Peyer's patch (tissue), 4 donors: Measurements from ENCODE around the gene NAT16. TPM values are rescaled to one million over a fixed set of nuclear protein-coding genes. Genes with fewer than 3 reads are reported as not detected.

Source experiments
- DNase-seq, 3 donors: peaks; one replicate each; pipeline ENCODE4 v3.0.0-alpha.2; 2017 to 2019
- H3K27ac ChIP-seq, 4 donors: fragments of 200-600 bp; sonication (generic); one replicate each; pipeline ENCODE4 v1.5.1; 2016 to 2019
- H3K27me3 ChIP-seq, 2 donors: fragments of 200-600 bp; sonication (generic); one replicate each; pipeline ENCODE4 v1.5.1; 2019
- H3K36me3 ChIP-seq, 3 donors: fragments of 200-600 bp; sonication (generic); one replicate each; pipeline ENCODE4 v1.5.1; 2016 to 2019
- H3K4me1 ChIP-seq, 4 donors: fragments of 200-600 bp; sonication (generic); one replicate each; pipeline ENCODE4 v1.5.1; 2016 to 2019
- H3K4me3 ChIP-seq, 4 donors: fragments of 200-600 bp; sonication (generic); 1 replicate in 3 of 4; 2 replicates in 1 of 4; pipeline ENCODE4 v1.5.1; 2016 to 2019; ENCODE audit warnings: mild to moderate bottlenecking in 1 of 4
- H3K9me3 ChIP-seq, 4 donors: fragments of 200-600 bp; sonication (generic); one replicate each; pipeline ENCODE4 v1.5.1; 2016 to 2019; ENCODE audit warnings: mild to moderate bottlenecking in 1 of 4
- POLR2A ChIP-seq, 2 donors: fragments of 450-650 bp; IDR thresholded peaks; one replicate each; pipeline ENCODE4 v1.5.1; 2017; ENCODE audit warnings: antibody characterized with exemption in 2 of 2, mild to moderate bottlenecking in 2 of 2, moderate library complexity in 2 of 2
- total RNA-seq, 4 donors: library from RNA; depleted of rRNA; stranded (reverse); fragments of >200 nt; gene quantifications; one replicate each; pipeline ENCODE4 v1.1.0, GENCODE V29; 2016
- TF ChIP-seq, protein P1 (sequence below), 6 experiments: fragments of 450-650 bp in 4 of 6; fragments of 200-600 bp in 2 of 6; sonication (generic) in 1 of 6; IDR thresholded peaks; one replicate each; pipeline ENCODE4 v1.5.1; 2017 to 2019; ENCODE audit warnings: antibody characterized with exemption in 6 of 6, mild to moderate bottlenecking in 3 of 6, moderate library complexity in 1 of 6

Gene NAT16
- total RNA-seq, 4 donors from 2014 or later = 1.0 TPM; not detected in 3

DNA sequence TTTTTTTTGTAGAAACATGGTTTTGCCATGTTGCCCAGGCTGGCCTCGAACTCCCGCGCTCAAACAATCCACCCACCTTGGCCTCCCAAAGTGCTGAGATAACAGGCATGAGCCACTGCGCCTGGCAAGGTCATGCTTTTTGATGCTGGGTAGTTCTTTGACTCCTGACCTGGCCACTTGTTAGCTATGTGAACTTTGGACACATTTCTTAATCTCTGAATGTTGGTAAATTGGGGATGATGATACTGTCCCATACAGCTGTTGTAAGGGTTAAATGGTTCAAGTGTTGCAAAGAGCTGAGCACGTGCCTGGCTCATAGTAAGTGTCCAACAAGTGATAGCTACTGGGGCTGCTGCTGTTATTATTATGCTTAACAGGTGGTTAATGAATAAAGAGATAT, 40.2 kb upstream of the NAT16 start:
- TF ChIP-seq, protein P1, sequence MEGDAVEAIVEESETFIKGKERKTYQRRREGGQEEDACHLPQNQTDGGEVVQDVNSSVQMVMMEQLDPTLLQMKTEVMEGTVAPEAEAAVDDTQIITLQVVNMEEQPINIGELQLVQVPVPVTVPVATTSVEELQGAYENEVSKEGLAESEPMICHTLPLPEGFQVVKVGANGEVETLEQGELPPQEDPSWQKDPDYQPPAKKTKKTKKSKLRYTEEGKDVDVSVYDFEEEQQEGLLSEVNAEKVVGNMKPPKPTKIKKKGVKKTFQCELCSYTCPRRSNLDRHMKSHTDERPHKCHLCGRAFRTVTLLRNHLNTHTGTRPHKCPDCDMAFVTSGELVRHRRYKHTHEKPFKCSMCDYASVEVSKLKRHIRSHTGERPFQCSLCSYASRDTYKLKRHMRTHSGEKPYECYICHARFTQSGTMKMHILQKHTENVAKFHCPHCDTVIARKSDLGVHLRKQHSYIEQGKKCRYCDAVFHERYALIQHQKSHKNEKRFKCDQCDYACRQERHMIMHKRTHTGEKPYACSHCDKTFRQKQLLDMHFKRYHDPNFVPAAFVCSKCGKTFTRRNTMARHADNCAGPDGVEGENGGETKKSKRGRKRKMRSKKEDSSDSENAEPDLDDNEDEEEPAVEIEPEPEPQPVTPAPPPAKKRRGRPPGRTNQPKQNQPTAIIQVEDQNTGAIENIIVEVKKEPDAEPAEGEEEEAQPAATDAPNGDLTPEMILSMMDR (IDR thresholded peaks at IDR 0.05) = no peak
- TF ChIP-seq POLR2A (IDR thresholded peaks at IDR 0.05) = no peak
- no peaks in the 10 kb centered on the region for H3K27me3 ChIP-seq
- H3K4me3 ChIP-seq = no peak overlapping the region
- no peak for DNase-seq
- no peaks in the 10 kb centered on the region for H3K9me3 ChIP-seq
- peaks cover 0 to 37% (median 12%) of the 10 kb centered on the region in 4 donors for H3K4me1 ChIP-seq
- H3K27ac ChIP-seq = peak overlapping the region in 1 of 4 donors; percentile 1
- H3K36me3 ChIP-seq = peaks cover 0 to 36% (median 0%) of the 10 kb centered on the region in 3 donors

DNA sequence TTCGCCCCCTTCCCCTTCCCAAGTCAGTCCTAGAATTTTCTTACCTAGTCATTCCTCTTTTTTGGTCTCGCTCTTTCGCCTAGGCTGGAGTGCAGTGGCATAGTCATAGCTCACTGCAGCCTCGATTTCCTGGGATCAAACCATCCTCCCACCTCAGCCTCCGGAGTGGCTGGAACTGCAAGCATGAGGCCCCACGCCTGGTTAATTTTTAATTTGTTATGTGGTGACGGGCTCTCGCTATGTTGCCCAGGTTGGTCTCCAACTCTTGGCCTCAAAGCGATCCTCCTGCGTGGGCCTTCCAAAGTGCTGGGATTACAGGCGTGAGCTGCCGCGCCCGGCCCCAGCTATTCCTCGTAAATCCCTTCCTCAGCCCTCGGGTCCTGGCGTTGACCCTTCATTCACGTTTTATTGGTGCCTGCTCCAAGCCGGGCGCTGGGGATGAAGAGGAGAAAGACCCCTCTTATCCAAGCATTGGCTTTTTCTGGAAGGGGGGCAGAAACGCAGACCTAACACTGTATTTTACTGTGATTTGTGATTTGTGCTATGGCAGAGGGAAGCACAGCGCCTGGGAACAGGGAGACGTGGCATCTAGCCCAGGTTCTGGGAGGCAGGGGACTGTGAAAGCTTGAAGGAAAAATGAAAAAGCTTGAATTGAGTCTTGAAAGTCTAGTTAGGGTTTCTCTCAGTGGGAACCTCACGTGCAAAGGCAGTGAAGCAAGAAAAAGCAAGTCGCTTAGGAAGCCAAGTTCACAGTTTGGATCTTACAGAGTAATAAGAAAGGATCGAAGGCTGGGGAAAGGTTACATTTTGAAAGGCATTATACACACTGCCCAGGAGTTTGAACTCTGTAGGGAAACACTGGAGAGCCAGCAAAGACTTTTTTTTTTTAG, 38.4 kb upstream of the NAT16 start:
- TF ChIP-seq POLR2A (IDR thresholded peaks at IDR 0.05) = peak in 1 of 2 donors; percentile 76
- TF ChIP-seq, protein P1 (IDR thresholded peaks at IDR 0.05) = no peak
- H3K9me3 ChIP-seq = no peaks in the 10 kb centered on the region
- peaks cover 0 to 34% (median 0%) of the 10 kb centered on the region in 3 donors for H3K36me3 ChIP-seq
- peak overlapping the region; percentile 67 to 87 (median 81) for H3K4me3 ChIP-seq
- peak overlapping the region; percentile 87 to 96 (median 90) for H3K27ac ChIP-seq
- no peaks in the 10 kb centered on the region for H3K27me3 ChIP-seq
- DNase-seq = no peak
- peaks cover 0 to 37% (median 12%) of the 10 kb centered on the region in 4 donors for H3K4me1 ChIP-seq

DNA sequence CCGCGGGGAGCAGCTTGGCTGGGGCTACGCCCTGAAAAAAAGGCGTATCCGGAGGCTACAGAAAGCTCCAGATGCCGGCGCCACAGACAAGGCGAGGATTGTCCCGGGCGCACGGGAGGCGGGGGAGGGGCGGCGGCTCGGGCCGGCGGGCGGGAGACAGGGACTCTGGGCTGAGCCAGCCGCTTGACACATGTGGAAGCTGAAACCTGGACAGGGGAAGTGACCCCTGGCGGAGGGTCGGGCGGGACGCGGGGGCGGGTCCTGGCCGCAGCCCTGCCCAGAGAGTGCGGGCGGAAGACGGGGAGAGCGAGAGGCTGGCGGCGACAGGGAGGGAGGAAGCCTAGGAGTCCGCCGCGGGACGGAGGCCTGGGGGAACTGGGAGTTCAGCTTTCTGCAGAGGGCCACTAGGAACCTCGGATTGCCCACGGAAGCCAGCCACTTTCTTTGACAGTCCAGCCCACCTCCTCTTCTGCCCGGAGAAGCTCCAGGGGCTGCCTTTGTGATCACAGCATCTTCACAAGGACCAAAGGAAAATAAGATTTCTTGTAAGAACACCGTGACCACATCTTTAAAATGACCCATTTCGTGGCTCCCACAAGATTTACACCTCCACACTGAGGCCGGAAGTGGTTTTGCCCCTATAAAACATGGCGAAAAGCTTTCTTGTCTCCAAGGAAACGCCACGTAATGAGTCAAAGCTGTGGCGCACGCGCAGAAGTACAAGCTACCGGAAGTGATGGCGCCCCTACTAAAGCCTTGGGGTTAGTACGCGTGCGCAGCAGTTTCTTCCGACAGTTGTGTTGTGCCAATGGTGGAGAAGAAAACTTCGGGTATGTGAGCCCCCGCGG, 37.5 kb upstream of the NAT16 start, which contains the start of the genes PLOD3 and ZNHIT1:
Gene PLOD3, minus strand, starts transcription at position 194 of the 848 bp plus-strand sequence. CDS start 307 bp downstream, outside the sequence.
Gene ZNHIT1, plus strand, starts transcription at position 778 of the 848 bp plus-strand sequence. Its CDS starts 31 bp downstream, at position 809.
- TF ChIP-seq, protein P1 (IDR thresholded peaks at IDR 0.05) = peak in 4 of 6 experiments; percentile 4 to 32 (median 26)
- peak; percentile 6 to 74 for TF ChIP-seq POLR2A (IDR thresholded peaks at IDR 0.05)
- Histone ChIP-seq H3K9me3 (no peaks in the 10 kb centered on the region), H3K4me1 (peaks cover 0 to 37% (median 12%) of the 10 kb centered on the region in 4 donors), H3K36me3 (peaks cover 0 to 33% (median 0%) of the 10 kb centered on the region in 3 donors), H3K27me3 (no peaks in the 10 kb centered on the region), H3K4me3 (peak within 1 kb of the TSS; percentile 67 to 87 (median 81)), H3K27ac (peak within 1 kb of the TSS; percentile 87 to 96 (median 90))
- peak; percentile 96 to 99 (median 97) for DNase-seq

DNA sequence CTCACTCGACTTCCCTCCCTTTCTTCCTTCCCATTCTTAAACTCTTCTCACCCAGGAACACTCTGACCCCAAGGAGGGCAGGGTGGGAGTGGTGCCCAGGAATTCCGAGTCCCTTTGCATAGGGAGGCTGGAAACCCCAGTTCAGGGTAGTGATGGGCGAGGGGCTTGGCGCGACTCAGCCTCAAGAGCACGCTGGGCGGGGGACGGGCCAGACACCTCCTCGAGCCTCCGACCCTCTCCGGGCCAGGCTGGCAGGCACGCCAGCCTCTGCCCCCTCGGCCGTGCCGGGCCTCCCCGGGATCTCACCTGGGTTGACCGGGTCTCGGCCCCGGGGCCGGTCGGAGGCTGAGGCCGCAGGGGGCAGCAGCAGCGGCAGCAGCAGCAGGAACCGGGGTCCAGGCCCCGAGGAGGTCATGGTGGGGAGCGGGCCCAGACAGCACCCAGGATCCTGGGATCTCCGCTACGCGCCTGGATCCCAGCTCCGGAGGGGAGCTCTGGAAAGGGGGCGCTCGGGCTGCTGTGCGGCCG, 36.8 kb upstream of the NAT16 start:
- H3K27ac ChIP-seq = peak overlapping the region; percentile 87 to 96 (median 90)
- no peak for DNase-seq
- TF ChIP-seq, protein P1 (IDR thresholded peaks at IDR 0.05) = peak in 1 of 6 experiments; percentile 3
- TF ChIP-seq POLR2A (IDR thresholded peaks at IDR 0.05) = no peak
- H3K4me3 ChIP-seq = peak overlapping the region; percentile 67 to 87 (median 81)
- no peaks in the 10 kb centered on the region for H3K9me3 ChIP-seq
- peaks cover 0 to 36% (median 0%) of the 10 kb centered on the region in 3 donors for H3K36me3 ChIP-seq
- peaks cover 0 to 37% (median 12%) of the 10 kb centered on the region in 4 donors for H3K4me1 ChIP-seq
- H3K27me3 ChIP-seq = no peaks in the 10 kb centered on the region
